HG03097 (cell line): ENCODE data around the gene PLCL1.
"Not testable (repeated sequence)": the region's sequence is repeated elsewhere in the genome, so short reads cannot be mapped to it uniquely, and the experiment has no call there.

Source experiments
- ATAC-seq: cut with Tn5 transposase; IDR thresholded peaks from one replicate; pipeline ENCODE4 v1.9.1; 2021; ENCODE audit not compliant: unreplicated experiment, low FRiP score

Gene PLCL1

DNA sequence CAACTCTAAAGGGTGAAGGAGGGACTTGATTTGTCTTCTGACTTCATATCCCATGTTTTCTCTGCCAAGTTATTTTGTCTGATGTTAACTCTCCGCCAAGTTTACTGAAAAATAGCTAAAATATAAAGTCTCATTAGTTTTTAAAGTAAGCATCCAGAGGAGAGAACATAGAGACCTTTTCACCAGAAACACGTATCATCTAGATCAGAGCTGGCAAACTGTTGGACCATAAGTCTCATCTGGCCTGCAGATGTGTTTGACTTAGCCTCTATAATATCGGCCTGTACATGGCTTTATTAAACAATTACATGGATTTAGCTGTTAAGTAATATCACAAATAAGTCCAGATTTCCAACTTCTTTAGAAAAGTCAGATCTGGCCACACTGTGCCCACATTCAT lies 182.6 kb downstream of the PLCL1 start:
- no peak for ATAC-seq

DNA sequence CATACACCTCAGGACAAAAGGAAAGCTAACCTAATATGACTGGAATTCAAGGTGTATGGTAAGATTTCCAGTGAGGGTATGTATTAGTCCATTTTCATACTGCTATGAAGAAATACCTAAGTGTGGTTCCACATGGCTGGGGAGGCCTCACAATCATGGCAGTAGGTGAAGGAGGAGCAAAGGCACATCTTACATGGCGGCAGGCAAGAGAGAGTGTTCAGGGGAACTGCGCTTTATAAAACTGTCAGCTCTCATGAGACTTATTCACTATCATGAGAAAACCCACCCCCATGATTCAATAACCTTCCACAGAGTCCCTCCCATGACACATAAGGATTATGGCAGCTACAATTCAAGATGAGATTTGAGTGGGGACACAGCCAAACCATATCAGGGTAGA lies 186.0 kb downstream of the PLCL1 start:
- ATAC-seq = no peak

- peak; percentile 63 for ATAC-seq
These were observed 188.2 kb downstream of the PLCL1 start for GRCh38 chr2:197992482-197993133.

DNA sequence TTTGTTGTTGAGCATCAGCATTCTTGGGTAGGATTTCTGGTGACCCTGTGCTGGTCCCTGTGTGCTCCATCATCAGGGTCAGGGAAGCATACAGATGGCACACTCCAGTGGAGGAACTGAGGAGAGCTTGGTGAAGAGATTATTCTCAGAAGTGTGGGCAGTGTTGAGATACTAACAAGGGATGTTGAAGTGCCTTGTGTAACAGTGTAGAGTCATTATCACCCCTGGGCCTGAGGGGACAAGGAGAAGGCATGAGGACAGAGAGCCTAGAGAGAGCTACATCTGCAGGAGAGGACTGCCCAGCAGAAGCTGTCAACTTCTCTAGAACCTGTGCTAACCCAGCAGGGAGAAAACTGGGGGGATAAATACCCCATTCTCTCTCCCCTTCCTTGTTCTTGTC lies 189.0 kb downstream of the PLCL1 start:
- ATAC-seq = no peak

GRCh38 chr2:197993830-197994229 lies 189.4 kb downstream of the PLCL1 start:
- ATAC-seq = no peak

DNA sequence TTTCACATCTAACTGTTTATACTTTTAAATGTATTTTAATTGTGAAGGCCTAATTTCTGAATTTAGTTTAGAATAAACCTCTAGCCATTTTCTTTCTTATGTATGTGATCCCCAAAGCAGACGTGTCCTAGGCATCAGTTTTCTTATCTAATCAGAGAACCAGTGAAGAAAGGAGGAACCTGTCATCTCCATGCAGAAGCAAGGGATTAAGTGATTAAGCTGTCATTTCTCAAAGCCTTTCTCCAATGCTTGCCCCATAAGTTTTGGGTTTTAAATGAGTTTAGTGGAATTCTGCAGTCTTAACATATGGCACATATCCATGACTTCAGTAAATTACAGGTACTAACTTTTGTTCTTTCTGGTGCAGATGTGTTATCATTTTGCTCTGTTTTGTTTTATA lies 190.4 kb downstream of the PLCL1 start:
- ATAC-seq = no peak

DNA sequence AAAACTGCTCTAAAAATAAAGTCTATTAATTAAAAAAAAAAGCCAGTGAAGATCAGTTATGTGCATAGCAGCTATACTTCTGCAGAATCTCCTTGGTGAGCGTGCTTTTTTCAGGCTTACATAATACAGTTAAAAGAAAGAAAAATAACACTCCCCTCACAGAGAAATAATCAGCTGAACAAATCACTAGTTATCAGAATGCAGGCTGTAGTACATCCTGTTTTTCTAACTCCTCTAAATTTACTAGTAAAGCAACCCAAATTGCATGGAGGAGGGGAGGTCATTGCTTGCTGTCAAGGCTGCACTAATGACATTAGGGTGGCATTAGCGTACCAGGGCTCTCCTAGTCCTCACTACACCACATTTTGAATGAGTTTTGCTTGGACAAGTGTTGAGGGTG lies 192.2 kb downstream of the PLCL1 start:
- no peak for ATAC-seq

- ATAC-seq = no peak
These were observed 192.7 kb downstream of the PLCL1 start for GRCh38 chr2:197997083-197997541.

DNA sequence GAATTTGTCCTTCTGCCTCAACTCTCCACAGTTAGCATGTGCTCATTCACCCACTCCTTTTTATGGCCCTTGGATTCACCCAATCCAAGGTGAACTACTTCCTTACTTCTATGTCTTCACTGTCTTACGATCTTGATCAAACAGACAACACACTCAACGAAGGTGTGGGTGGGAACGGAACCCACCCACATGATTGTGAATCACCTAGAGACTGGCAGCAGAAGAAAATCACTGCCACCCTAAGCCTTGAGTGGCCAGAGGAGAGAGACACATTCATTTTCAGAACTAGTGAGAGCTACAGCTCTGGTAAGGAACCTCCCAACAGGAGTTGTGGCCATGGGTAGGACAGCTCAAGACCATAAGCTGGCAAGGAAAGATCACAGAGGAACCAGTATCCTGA lies 194.3 kb downstream of the PLCL1 start:
- no peak for ATAC-seq

- no peak for ATAC-seq
These were observed 196.0 kb downstream of the PLCL1 start for GRCh38 chr2:198000417-198000816.

DNA sequence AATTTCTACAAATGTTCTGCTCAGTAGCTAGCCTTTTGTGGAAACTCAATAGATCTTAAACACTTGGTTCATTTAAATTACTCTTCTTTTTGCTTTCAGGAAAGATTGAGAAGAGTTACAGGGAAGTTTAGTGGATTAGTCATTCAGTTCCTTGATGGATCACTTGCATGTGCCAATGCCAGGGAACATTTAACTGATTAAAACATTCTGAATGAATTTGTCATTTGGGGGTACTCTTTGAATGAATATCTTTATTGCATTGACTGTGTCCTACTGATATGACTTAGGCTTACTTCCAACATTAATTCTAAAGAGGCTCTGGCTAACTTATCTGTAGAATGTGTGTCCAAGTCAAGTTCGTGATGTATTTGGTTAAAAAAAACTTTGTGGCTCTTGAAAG lies 199.8 kb downstream of the PLCL1 start:
- ATAC-seq = no peak

- ATAC-seq = peak; percentile 64
These were observed 200.8 kb downstream of the PLCL1 start for GRCh38 chr2:198004921-198005829.

GRCh38 chr2:198006733-198007132 lies 202.3 kb downstream of the PLCL1 start:
- ATAC-seq = no peak

DNA sequence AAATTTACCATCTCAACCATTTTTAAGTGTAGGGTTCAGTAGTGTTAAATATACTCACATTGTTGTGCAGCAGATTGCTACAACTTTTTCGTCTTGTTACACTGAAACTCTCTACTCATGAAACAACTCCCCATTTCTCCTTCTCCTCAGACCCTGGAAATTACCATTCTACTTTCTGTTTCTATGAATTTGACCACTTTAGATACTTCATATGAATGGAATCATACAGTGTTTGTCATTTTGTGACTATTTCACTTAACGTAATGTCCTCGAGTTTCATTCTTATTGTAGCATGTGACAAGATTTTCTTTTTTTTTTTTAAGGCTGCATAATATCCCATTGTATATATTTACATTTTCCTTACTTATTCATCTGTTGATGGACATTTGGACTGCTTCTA lies 203.8 kb downstream of the PLCL1 start:
- no peak for ATAC-seq

- ATAC-seq = no peak
These were observed 207.6 kb downstream of the PLCL1 start for GRCh38 chr2:198012025-198012424.

GRCh38 chr2:198016243-198016642 lies 211.8 kb downstream of the PLCL1 start:
- no peak for ATAC-seq

GRCh38 chr2:198017068-198017467 lies 212.7 kb downstream of the PLCL1 start:
- no peak for ATAC-seq

- ATAC-seq = no peak
These were observed 224.6 kb downstream of the PLCL1 start for GRCh38 chr2:198028955-198029354.

DNA sequence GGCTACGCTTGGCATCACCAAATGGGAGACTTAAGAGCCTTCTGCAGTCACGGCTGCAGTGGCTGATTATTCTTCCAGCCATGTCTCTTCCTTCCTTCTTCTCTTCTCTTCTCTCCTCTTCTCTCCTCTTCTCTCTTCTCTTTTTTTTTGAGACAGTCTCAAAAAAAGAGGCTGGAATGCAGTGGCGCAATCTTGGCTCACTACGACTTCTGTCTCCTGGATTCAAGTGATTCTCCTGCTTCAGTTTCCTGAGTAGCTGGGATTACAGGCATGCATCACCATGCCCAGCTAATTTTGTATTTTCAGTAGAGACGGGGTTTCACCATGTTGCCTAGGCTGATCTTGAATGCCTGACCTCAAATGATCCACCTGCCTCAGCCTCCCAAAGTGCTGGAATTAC lies 225.2 kb downstream of the PLCL1 start:
- ATAC-seq = not testable (repeated sequence)

GRCh38 chr2:198033626-198034025 lies 229.2 kb downstream of the PLCL1 start:
- ATAC-seq = no peak

DNA sequence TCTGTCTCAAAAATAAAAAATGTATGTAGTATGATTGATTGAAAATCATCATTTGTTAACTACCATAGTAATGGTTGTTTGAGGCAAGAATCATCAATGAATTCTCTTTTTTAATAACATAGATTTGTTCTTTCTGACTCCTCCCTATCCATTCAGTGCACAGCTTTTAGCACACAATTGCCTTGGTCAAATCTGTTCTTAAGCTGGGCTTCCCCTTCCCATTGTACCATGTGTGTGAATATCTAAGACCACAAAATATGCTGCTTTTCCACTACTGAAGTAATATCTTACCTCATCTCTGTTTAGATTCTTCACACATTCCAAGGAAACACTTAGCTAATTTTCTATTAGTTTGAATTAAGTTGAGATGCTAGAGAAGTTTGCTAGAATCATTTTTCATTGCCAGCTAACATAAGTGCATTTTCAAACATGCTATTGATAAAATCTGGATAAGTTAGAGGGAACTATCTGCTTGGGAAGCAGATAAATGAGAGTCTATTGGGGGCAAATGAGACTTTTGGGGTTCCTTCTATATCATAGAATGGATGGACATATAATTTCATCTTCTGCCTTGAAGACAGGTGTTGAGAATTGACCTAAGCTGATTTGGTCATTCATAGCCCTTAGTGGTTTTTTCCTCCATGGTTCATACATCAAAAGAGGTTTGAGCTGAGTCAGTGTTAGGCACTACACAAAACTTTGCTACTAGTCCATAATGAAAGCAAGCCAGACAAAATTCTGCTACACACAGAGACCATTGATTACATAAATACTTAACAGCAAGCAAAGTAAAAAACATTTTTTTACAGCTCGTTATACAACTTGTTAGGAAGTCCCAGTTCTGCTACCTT lies 231.9 kb downstream of the PLCL1 start:
- no peak for ATAC-seq
